GM12873 (cell line): ENCODE measurements around the gene ZBTB8A.

Experiments used
- CTCF ChIP-seq: IDR thresholded peaks from 2 replicates; pipeline ENCODE4 v1.5.1; 2012; ENCODE audit warnings: low read depth, mild to moderate bottlenecking, moderate library complexity, low read length, control low read depth; ENCODE audit not compliant: insufficient read depth; ENCODE audit errors: missing control alignments

The ZBTB8A gene

DNA sequence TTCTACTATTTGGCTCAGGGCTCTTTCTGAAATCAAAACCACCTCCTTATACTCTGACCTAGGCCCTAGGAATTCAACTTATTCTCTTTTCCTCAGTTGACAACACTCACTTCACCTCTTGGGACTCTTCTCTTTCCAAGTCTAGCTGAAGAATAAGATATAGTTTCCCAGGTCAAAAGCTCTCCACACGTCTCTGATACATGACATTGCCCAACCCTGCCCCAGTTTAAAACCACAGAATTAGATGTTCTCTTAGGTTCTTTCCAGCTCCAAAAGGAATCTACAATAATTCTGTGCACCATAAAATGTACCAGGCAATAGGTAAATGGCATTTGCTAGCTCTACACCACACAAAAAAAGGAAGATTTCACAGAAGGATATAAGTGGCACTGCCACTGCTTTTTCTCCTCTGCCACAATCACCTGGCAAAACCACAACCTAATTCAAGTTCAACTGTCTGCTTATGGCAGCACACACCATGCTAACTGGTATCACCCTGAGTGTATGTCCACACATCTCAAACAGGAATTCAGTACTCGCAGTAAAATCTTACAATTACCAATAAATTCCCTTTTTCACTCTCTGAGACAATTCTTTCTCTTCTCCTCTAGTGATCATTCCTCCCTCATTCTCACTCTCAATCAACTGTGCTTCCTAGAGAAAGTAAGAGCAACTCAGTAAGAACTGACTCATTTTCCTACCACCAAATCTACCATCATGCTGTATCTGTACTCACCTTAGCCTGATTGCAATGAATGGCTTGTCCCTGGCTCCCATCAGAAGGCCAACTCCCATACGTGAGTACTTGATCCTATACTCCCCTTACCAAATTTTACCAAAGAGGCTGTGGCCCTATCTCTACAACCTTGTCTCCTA is 83.8 kb downstream of the ZBTB8A start:
- no peak for TF ChIP-seq CTCF

DNA sequence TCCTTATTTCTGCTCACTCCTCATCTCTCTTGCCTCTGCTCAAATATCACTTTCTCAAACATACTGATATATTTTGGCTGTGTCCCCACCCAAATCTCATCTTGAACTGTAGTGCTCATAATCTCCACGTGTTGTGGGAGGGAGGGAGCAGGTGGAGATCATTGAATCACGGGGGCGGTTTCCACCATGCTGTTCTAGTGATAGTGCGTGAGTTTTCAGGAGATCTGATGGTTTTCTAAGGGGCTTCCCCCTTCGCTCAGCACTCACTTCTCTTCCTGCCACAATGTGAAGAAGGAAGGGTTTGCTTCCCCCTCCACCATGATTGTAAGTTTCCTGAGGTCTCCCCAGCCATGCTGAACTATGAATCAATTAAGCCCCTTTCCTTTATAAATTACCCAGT is 84.5 kb downstream of the ZBTB8A start:
- TF ChIP-seq CTCF, result no peak

- TF ChIP-seq CTCF, result no peak
Observed at GRCh38 chr1:32626176-32626575, 86.9 kb downstream of the ZBTB8A start.

DNA sequence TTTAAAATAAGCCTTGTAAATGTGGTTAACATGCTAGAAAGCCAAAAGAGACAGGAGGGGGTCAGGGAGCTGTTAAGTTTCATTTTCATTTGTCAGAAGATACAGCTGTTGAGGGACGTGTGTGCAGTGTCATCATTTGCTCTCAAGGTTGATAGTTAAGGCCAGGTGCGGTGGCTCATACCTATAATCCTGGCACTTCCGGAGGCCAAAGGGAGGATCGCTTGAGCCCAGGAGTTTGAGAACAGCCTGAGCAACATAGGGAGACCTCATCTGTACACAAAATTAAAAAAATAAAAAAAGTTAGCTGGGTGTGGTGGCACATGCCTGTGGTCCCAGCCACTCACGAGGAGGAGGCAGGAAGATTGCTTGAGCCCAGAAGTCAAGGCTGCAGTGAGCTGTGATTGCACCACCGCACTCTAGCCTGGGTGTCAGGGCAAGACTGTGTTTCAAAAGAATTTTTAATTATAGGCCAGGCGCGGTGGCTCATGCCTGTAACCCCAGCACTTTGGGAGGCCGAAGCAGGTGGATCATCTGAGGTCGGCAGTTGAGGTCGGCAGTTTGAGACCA is 88.5 kb downstream of the ZBTB8A start:
- TF ChIP-seq CTCF, result no peak

DNA sequence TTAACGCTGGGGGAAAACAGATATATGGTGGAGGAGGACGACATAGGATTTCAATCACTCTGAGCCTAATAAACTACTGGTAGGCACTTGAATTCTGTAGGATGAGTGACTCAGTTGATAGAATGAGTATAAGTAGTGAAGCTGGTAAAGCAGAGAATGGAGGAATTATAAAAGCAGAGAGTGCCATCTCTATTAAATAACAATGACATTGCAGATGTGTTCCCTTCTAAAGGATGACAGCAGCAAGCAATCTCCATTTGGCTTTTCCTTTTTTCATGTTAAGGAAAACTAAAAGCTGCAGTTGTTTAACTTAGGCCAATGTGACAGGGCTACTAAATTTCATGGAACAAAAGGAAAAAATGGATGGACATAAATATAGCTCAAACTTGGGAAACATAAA is 93.6 kb downstream of the ZBTB8A start:
- TF ChIP-seq CTCF, result no peak

GRCh38 chr1:32635508-32636277 is 96.5 kb downstream of the ZBTB8A start:
- TF ChIP-seq CTCF, result no peak
